Measurements from ENCODE around the gene DIS3L2. TPM values are rescaled to one million over a fixed set of nuclear protein-coding genes. Genes with fewer than 3 reads are reported as not detected.

The DIS3L2 gene
- total RNA-seq, 1 donor from 2014 or later = 24.0 TPM

GRCh38 chr2:232278534-232278933, 317.0 kb downstream of the DIS3L2 start:
- H3K27ac ChIP-seq (ENCODE audit: low read depth, low read length) = no peak overlapping the region

GRCh38 chr2:232280341-232280740, 318.8 kb downstream of the DIS3L2 start:
- no peak overlapping the region for H3K9ac ChIP-seq (ENCODE audit: low read length)
- no peak overlapping the region for H3K27ac Mint-ChIP-seq (ENCODE audit: unreplicated experiment)
- no peak overlapping the region for H3K4me3 Mint-ChIP-seq (ENCODE audit: unreplicated experiment)
- no peak for FAIRE-seq
- no peak for DNase-seq (ENCODE audit: low read depth)
- no peak overlapping the region for H2AFZ ChIP-seq (ENCODE audit: low read depth, low read length)
- peaks cover 12% of the 10 kb centered on the region for H4K20me1 ChIP-seq (ENCODE audit: insufficient read depth, low read length)
- H3K4me1 Mint-ChIP-seq (ENCODE audit: low read depth, unreplicated experiment) = no peaks in the 10 kb centered on the region
- no peak overlapping the region for H3K4me3 ChIP-seq (ENCODE audit: insufficient read depth, low read depth, low read length)
- H3K4me1 ChIP-seq (ENCODE audit: insufficient read depth, low read length) = peaks cover 3% of the 10 kb centered on the region
- no peaks in the 10 kb centered on the region for H3K27me3 ChIP-seq (ENCODE audit: insufficient read depth, low read length)
- peaks cover 2% of the 10 kb centered on the region for H3K27me3 Mint-ChIP-seq (ENCODE audit: low read depth, unreplicated experiment)
- no peak overlapping the region for H3K27ac ChIP-seq (ENCODE audit: low read depth, low read length)
- peaks cover 4% of the 10 kb centered on the region for H3K9me3 Mint-ChIP-seq (ENCODE audit: unreplicated experiment)
- TF ChIP-seq EZH2 (IDR thresholded peaks at IDR 0.05; ENCODE audit: insufficient read depth, low read length) (no peak), CTCF (IDR thresholded peaks at IDR 0.05; ENCODE audit: insufficient read depth, low read depth, low read length) (no peak)
- H3K4me2 ChIP-seq (ENCODE audit: low read length) = no peak overlapping the region
- H3K79me2 ChIP-seq (ENCODE audit: insufficient read depth, low read length) = no peaks in the 10 kb centered on the region
- H3K36me3 ChIP-seq (ENCODE audit: insufficient read depth, low read length) = peaks cover 3% of the 10 kb centered on the region
- H3K36me3 Mint-ChIP-seq (ENCODE audit: low read depth, unreplicated experiment) = peaks cover 17% of the 10 kb centered on the region
- H3K9me3 ChIP-seq (ENCODE audit: insufficient read depth, low read depth, low read length) = no peaks in the 10 kb centered on the region

More at GRCh38 chr2:232278534-232278933, 317.0 kb downstream of the DIS3L2 start:
- Histone ChIP-seq H2AFZ (ENCODE audit: low read depth, low read length) (no peak overlapping the region), H3K9me3 (ENCODE audit: insufficient read depth, low read depth, low read length) (no peaks in the 10 kb centered on the region), H4K20me1 (ENCODE audit: insufficient read depth, low read length) (peaks cover 19% of the 10 kb centered on the region), H3K79me2 (ENCODE audit: insufficient read depth, low read length) (no peaks in the 10 kb centered on the region), H3K27me3 (ENCODE audit: insufficient read depth, low read length) (no peaks in the 10 kb centered on the region), H3K9ac (ENCODE audit: low read length) (no peak overlapping the region), H3K4me1 (ENCODE audit: insufficient read depth, low read length) (peaks cover 3% of the 10 kb centered on the region), H3K4me3 (ENCODE audit: insufficient read depth, low read depth, low read length) (no peak overlapping the region), H3K4me2 (ENCODE audit: low read length) (no peak overlapping the region), H3K36me3 (ENCODE audit: insufficient read depth, low read length) (peaks cover 3% of the 10 kb centered on the region)
- FAIRE-seq = no peak
- no peak for DNase-seq (ENCODE audit: low read depth)
- H3K4me1 Mint-ChIP-seq (ENCODE audit: low read depth, unreplicated experiment) = no peaks in the 10 kb centered on the region
- peaks cover 30% of the 10 kb centered on the region for H3K36me3 Mint-ChIP-seq (ENCODE audit: low read depth, unreplicated experiment)
- no peak overlapping the region for H3K4me3 Mint-ChIP-seq (ENCODE audit: unreplicated experiment)
- peaks cover 7% of the 10 kb centered on the region for H3K9me3 Mint-ChIP-seq (ENCODE audit: unreplicated experiment)
- no peak overlapping the region for H3K27ac Mint-ChIP-seq (ENCODE audit: unreplicated experiment)
- no peak for TF ChIP-seq CTCF (IDR thresholded peaks at IDR 0.05; ENCODE audit: insufficient read depth, low read depth, low read length)
- no peak for TF ChIP-seq EZH2 (IDR thresholded peaks at IDR 0.05; ENCODE audit: insufficient read depth, low read length)
- H3K27me3 Mint-ChIP-seq (ENCODE audit: low read depth, unreplicated experiment) = peaks cover 17% of the 10 kb centered on the region

GRCh38 chr2:232281858-232282507, 320.5 kb downstream of the DIS3L2 start:
- H3K27ac ChIP-seq (ENCODE audit: low read depth, low read length) = no peak overlapping the region

More at GRCh38 chr2:232281858-232282507, 320.5 kb downstream of the DIS3L2 start:
- Histone ChIP-seq H2AFZ (ENCODE audit: low read depth, low read length) (no peak overlapping the region), H3K36me3 (ENCODE audit: insufficient read depth, low read length) (peaks cover 3% of the 10 kb centered on the region), H3K9ac (ENCODE audit: low read length) (no peak overlapping the region), H3K4me3 (ENCODE audit: insufficient read depth, low read depth, low read length) (no peak overlapping the region), H3K4me2 (ENCODE audit: low read length) (no peak overlapping the region), H3K4me1 (ENCODE audit: insufficient read depth, low read length) (peaks cover 3% of the 10 kb centered on the region), H3K9me3 (ENCODE audit: insufficient read depth, low read depth, low read length) (no peaks in the 10 kb centered on the region), H3K79me2 (ENCODE audit: insufficient read depth, low read length) (no peaks in the 10 kb centered on the region), H4K20me1 (ENCODE audit: insufficient read depth, low read length) (peaks cover 12% of the 10 kb centered on the region), H3K27me3 (ENCODE audit: insufficient read depth, low read length) (no peaks in the 10 kb centered on the region)
- FAIRE-seq (no peak), DNase-seq (ENCODE audit: low read depth) (no peak)
- no peak overlapping the region for H3K27ac Mint-ChIP-seq (ENCODE audit: unreplicated experiment)
- peaks cover 4% of the 10 kb centered on the region for H3K9me3 Mint-ChIP-seq (ENCODE audit: unreplicated experiment)
- H3K4me1 Mint-ChIP-seq (ENCODE audit: low read depth, unreplicated experiment) = no peaks in the 10 kb centered on the region
- TF ChIP-seq CTCF (IDR thresholded peaks at IDR 0.05; ENCODE audit: insufficient read depth, low read depth, low read length) (no peak), EZH2 (IDR thresholded peaks at IDR 0.05; ENCODE audit: insufficient read depth, low read length) (no peak)
- no peak overlapping the region for H3K4me3 Mint-ChIP-seq (ENCODE audit: unreplicated experiment)
- peaks cover 2% of the 10 kb centered on the region for H3K27me3 Mint-ChIP-seq (ENCODE audit: low read depth, unreplicated experiment)
- H3K36me3 Mint-ChIP-seq (ENCODE audit: low read depth, unreplicated experiment) = peaks cover 17% of the 10 kb centered on the region
